ENCODE results near the gene IMMP2L.
"Not testable (repeated sequence)": the region's sequence is repeated elsewhere in the genome, so short reads cannot be mapped to it uniquely, and the experiment has no call there.

IMMP2L gene

GRCh38 chr7:111459065-111459756, 103.1 kb downstream of the IMMP2L start:
- DNase-seq, result no peak

GRCh38 chr7:111450705-111451104, 111.6 kb downstream of the IMMP2L start:
- DNase-seq, result not testable (repeated sequence)

- DNase-seq, result not testable (repeated sequence)
Observed at GRCh38 chr7:111447502-111447901, 114.8 kb downstream of the IMMP2L start.

GRCh38 chr7:111439977-111440376, 122.3 kb downstream of the IMMP2L start:
- DNase-seq, result no peak

GRCh38 chr7:111438369-111439289, 123.7 kb downstream of the IMMP2L start:
- DNase-seq, result no peak

DNA sequence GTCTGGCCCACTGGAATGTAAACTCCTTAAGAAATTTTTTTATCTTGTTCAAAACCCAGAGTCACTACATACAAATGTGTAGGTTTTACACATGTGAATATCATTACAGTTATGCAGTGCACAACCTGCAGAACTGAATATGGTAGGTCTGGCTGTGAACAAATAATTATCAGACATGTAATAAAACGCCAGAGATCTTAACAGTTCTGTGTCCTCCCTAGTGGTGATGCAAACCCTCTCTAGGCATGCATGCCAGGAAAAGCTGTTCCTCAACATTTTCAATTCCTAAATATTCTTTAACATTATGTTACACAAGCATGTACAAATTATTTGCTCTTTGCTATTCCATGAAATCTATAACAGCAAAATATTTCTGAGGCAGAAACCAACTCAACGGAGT, 124.6 kb downstream of the IMMP2L start:
- no peak for DNase-seq

DNA sequence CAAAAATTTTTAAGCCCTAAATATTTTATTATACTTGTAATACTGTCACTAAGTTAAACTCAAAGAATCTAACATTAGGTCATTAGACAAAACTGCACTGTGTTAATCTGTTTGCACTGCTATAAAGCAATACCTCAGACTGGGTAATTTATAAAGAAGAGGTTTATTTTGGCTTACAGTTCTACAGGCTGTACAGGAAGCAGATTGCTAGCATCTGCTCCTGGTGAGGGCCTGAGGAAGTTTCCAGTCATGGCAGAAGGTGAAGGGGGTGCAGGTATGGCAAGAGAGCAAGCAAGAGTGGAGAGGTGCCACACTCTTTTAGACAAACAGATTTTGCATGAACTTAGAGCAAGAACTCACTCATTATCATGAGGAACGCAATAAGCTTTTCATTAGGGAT, 125.7 kb downstream of the IMMP2L start:
- DNase-seq, result no peak

DNA sequence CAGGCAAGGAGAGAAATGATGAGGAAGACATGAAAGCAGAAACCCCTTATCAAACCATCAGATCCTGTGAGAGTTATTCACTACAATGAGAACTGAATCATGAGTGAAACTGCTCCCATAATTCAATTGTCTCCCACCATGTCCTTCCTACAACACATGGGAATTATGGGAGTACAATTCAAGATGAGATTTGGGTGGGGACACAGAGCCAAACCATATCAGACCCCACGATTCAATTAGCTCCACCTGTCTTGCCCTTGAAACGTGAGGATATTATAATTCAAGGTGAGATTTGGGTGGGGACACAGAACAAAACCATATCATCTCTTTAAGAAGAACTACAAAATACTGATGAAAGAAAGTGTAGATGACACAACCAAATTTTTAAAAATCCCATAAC, 128.9 kb downstream of the IMMP2L start:
- no peak for DNase-seq

GRCh38 chr7:111429781-111430180, 132.5 kb downstream of the IMMP2L start:
- DNase-seq, result no peak

GRCh38 chr7:111424768-111425167, 137.5 kb downstream of the IMMP2L start:
- DNase-seq, result no peak

- no peak for DNase-seq
Observed at GRCh38 chr7:111414374-111414773, 147.9 kb downstream of the IMMP2L start.

- no peak for DNase-seq
Observed at GRCh38 chr7:111413739-111414138, 148.6 kb downstream of the IMMP2L start.

GRCh38 chr7:111410899-111411298, 151.4 kb downstream of the IMMP2L start:
- no peak for DNase-seq

DNA sequence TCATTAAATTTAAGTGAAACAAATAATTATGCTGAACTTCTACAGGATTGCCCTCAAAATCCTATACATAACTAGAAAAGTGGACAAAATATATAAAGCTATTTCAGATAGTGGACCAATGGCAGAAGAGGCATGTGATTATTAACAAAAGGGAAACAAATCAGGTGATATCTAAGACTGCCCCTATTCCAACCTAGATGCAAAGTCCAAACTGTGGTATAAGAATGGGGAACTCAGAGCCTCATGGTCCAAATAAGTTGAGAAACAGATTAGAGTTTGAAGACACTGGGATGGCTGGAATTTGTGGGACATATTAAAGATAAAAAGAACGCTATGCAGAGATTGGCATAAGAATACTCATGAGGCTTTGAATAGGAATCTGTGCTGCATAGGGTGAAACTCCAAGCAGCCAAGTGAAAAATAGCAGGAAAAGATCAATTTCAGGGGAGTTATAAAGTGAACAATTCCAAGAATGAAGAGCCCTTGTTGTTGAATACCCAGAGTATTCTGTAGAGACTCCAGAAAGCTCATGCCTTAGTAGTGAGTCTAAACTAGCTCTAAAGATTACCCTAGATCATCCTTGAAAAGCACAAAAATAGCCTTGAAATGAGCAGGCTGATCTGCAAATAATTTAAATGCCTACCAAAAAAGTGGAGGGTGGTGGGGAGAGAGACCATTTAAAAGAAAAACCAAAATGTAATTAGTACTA, 152.4 kb downstream of the IMMP2L start:
- no peak for DNase-seq

DNA sequence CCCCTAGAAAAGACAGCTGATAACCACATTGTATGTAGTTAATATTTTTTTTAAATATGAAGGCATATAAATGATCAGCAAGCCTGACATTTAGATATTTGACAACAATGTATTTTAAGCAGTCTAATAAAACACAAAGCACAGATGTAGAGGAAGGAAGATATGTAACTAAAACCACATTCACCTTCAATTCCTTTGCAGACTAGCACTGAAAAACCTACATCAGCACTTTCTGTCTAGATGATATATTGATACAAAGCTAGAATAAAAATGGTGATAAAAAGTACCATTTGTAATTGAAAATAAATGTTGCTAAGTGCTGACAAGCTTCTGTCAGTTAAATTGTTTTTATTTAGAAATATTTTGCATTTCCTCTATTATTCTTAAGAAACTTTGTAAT, 153.6 kb downstream of the IMMP2L start:
- DNase-seq, result no peak

DNA sequence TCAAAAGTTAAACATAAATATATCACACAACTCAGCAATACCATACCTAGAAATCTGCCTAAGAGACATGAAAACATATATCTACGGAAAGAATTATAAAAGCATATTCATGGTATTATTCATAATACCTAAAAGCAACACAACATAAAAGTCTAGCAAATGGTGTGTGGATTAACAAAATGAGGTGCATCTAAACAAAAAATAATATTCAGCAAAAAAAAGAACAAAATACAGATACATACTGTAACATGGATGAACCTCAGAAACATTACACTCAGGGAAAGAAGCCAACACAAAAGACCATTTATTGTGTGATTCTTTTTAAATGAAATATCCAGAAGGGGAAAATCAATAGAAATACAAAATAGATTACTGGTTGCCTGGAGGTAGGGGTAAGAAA, 155.0 kb downstream of the IMMP2L start:
- no peak for DNase-seq

GRCh38 chr7:111405621-111406020, 156.7 kb downstream of the IMMP2L start:
- DNase-seq, result no peak

GRCh38 chr7:111401516-111401915, 160.8 kb downstream of the IMMP2L start:
- DNase-seq, result no peak

GRCh38 chr7:111400088-111400487, 162.2 kb downstream of the IMMP2L start:
- DNase-seq, result no peak

GRCh38 chr7:111394891-111395290, 167.4 kb downstream of the IMMP2L start:
- DNase-seq, result peak; percentile 60 to 79

GRCh38 chr7:111393011-111393754, 169.1 kb downstream of the IMMP2L start:
- no peak for DNase-seq

GRCh38 chr7:111392294-111392693, 170.0 kb downstream of the IMMP2L start:
- no peak for DNase-seq

- DNase-seq, result no peak
Observed at GRCh38 chr7:111390000-111390399, 172.3 kb downstream of the IMMP2L start.

All from NCI-H1930 (cell line).